Right lobe of liver (tissue), 4 donors: ENCODE measurements around the gene GSG1L.

ENCODE experiments used
- CTCF ChIP-seq, 4 donors: fragments of 200-600 bp in 3 of 4; fragments of 450-650 bp in 1 of 4; IDR thresholded peaks; one replicate each; pipeline versions ENCODE4 v1.5.1 to v1.8.0; 2016 to 2022; ENCODE audit warnings: antibody characterized with exemption in 4 of 4, mild to moderate bottlenecking in 2 of 4
- POLR2A ChIP-seq: fragments of 450-650 bp; IDR thresholded peaks from one replicate; pipeline ENCODE4 v1.6.1; 2017; ENCODE audit warnings: antibody characterized with exemption, mild to moderate bottlenecking
- donor health status: DM: no; HTN: no; CAD: no.
- donor health status: DM: no; HTN: no; CAD: no.
- donor health status: DM: no; HTN: yes; CAD: no.

GRCh38 chr16:28001642-28002041 lies 61.9 kb downstream of the GSG1L start:
- TF ChIP-seq CTCF (IDR thresholded peaks at IDR 0.05) (no peak), POLR2A (no peak)
